GM12874 (cell line): ENCODE measurements around the gene EPN2.

Experiments
- TF ChIP-seq, protein P1 (sequence below): IDR thresholded peaks from 2 replicates; pipeline ENCODE4 v1.5.1; 2011; ENCODE audit warnings: low read depth, mild to moderate bottlenecking, control low read depth, low read length, moderate library complexity; ENCODE audit not compliant: insufficient read depth

The EPN2 gene

GRCh38 chr17:19379361-19380065, 142.3 kb downstream of the EPN2 start:
- TF ChIP-seq, protein P1, sequence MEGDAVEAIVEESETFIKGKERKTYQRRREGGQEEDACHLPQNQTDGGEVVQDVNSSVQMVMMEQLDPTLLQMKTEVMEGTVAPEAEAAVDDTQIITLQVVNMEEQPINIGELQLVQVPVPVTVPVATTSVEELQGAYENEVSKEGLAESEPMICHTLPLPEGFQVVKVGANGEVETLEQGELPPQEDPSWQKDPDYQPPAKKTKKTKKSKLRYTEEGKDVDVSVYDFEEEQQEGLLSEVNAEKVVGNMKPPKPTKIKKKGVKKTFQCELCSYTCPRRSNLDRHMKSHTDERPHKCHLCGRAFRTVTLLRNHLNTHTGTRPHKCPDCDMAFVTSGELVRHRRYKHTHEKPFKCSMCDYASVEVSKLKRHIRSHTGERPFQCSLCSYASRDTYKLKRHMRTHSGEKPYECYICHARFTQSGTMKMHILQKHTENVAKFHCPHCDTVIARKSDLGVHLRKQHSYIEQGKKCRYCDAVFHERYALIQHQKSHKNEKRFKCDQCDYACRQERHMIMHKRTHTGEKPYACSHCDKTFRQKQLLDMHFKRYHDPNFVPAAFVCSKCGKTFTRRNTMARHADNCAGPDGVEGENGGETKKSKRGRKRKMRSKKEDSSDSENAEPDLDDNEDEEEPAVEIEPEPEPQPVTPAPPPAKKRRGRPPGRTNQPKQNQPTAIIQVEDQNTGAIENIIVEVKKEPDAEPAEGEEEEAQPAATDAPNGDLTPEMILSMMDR, result no peak

- TF ChIP-seq, protein P1, result no peak
These were observed 143.5 kb downstream of the EPN2 start for GRCh38 chr17:19380481-19381301.

DNA sequence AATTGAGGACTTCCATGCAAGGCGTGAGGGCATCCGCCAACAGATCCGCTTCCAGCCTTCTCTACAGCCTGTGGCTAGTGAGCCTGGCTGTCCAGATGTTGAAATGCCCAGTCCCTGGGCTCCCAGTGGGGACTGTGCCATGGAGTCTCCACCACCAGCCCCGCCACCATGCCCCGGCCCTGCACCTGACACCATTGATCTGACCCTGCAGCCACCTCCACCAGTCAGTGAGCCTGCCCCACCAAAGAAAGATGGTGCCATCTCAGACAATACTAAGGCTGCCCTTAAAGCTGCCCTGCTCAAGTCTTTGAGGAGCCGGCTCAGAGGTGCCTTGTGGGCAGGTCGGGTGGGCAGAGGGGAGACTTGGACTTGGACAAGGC, 144.2 kb downstream of the EPN2 start:
- TF ChIP-seq, protein P1, result no peak

GRCh38 chr17:19381741-19382444, 144.7 kb downstream of the EPN2 start:
- TF ChIP-seq, protein P1, result no peak

GRCh38 chr17:19382531-19383444, 145.6 kb downstream of the EPN2 start:
- TF ChIP-seq, protein P1, result no peak

DNA sequence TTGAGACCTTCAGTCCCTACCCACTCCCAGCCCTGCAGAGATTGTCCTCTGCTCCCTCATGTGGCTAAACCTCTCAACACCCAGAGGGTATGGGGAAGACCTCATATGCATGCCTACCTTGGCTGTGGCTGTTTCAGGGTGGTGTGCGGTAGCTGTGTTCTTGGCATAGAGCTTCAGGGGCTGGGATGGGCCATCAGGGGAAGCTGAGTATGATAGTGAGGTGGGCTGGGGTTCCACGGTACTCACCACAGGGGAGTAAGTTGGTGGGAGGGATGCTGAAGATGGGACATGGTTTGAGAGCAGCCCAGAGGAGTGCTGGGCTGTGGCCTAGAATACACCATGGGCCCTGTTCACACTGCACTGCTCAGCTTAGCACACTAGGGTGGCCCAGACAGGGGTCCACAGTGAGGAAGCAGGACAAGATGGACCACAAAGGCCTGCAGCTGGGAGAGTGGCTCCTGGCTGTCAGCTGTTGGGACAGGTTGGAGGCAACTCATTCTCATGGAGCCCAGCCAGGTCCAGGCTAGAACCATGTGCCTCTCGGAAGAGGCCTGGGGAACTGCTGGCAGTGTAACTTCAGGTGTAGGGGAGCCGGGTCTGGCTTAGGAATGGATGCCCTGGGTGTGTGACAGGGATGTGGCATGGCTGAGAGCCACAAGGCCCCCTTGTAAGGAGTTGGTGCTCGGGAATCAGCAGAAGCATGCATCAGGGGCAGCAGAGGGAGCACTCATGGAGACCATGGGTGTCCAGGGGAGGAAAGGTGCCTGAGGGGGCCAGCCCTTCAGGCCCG, 146.7 kb downstream of the EPN2 start:
- TF ChIP-seq, protein P1, result no peak
